HepG2 (cell line): Measurements from ENCODE around the gene PIEZO1. TPM values are rescaled to one million over a fixed set of nuclear protein-coding genes. Genes with fewer than 3 reads are reported as not detected.

Experiments used
- HNRNPLL ChIP-seq: fragments of 200-400 bp; formaldehyde crosslinking; IDR thresholded peaks from 2 replicates; pipeline ENCODE4 v1.6.1; 2017; ENCODE audit warnings: mild to moderate bottlenecking, low read depth, low read length; ENCODE audit not compliant: poor library complexity, severe bottlenecking
- KLF11 ChIP-seq: IDR thresholded peaks from 2 replicates; pipeline ENCODE4 v1.6.1; 2016; ENCODE audit warnings: missing compliant biosample characterization
- KMT2A ChIP-seq: sonication (generic); formaldehyde crosslinking; IDR thresholded peaks from 2 replicates; pipeline ENCODE4 v1.4.0; 2020; ENCODE audit warnings: missing genetic modification reagents
- KMT2B ChIP-seq: IDR thresholded peaks from 2 replicates; pipeline ENCODE4 v1.6.1; 2016; ENCODE audit warnings: missing genetic modification reagents, missing compliant biosample characterization
- MIER2 ChIP-seq: IDR thresholded peaks from 2 replicates; pipeline ENCODE4 v1.6.1; 2016; ENCODE audit warnings: missing biosample characterization, missing genetic modification reagents
- NR2F2 ChIP-seq: IDR thresholded peaks from 2 replicates; pipeline ENCODE4 v1.6.1; 2012; ENCODE audit warnings: low read depth, inconsistent platforms, borderline replicate concordance
- SOX13 ChIP-seq, 3 experiments: fragments of 450-650 bp in 1 of 3; sonication (generic) in 1 of 3; formaldehyde crosslinking in 1 of 3; IDR thresholded peaks in 2 of 3; conservative IDR thresholded peaks in 1 of 3; 2 replicates each; pipeline versions ENCODE4 v1.5.0 to v1.6.1; 2016 to 2020; ENCODE audit warnings: antibody characterized with exemption in 1 of 3, mild to moderate bottlenecking in 1 of 3, missing compliant biosample characterization in 1 of 3, missing genetic modification reagents in 1 of 3, moderate library complexity in 1 of 3
- XRCC5 ChIP-seq: fragments of 200-400 bp; formaldehyde crosslinking; optimal IDR thresholded peaks from 2 replicates; pipeline ENCODE3; 2017; ENCODE audit warnings: mild to moderate bottlenecking, low read length
- ZNF136 ChIP-seq: sonication (generic); formaldehyde crosslinking; IDR thresholded peaks from 2 replicates; pipeline ENCODE4 v1.8.1; 2022; ENCODE audit warnings: low read depth, mild to moderate bottlenecking, moderate library complexity, missing genetic modification reagents
- ZNF543 ChIP-seq: sonication (generic); formaldehyde crosslinking; IDR thresholded peaks from 2 replicates; pipeline ENCODE4 v1.4.0; 2020; ENCODE audit warnings: mild to moderate bottlenecking, missing genetic modification reagents
- ZNF660 ChIP-seq: sonication (generic); formaldehyde crosslinking; IDR thresholded peaks from 2 replicates; pipeline ENCODE4 v1.5.1; 2020; ENCODE audit warnings: mild to moderate bottlenecking, low read depth, missing genetic modification reagents, borderline replicate concordance
- ZNF713 ChIP-seq: sonication (generic); formaldehyde crosslinking; IDR thresholded peaks from 2 replicates; pipeline ENCODE4 v1.4.0; 2020; ENCODE audit warnings: mild to moderate bottlenecking, missing genetic modification reagents
- ZNF883 ChIP-seq: sonication (generic); formaldehyde crosslinking; IDR thresholded peaks from 2 replicates; pipeline ENCODE4 v1.5.1; 2020; ENCODE audit warnings: mild to moderate bottlenecking, missing genetic modification reagents; ENCODE audit errors: not compliant biosample characterization
- ZNF891 ChIP-seq: sonication (generic); formaldehyde crosslinking; IDR thresholded peaks from 2 replicates; pipeline ENCODE4 v1.5.0; 2020; ENCODE audit warnings: mild to moderate bottlenecking, missing genetic modification reagents
- polyA plus RNA-seq, 8 experiments: library from polyadenylated mRNA; depleted of rRNA in 3 of 8; stranded (reverse) in 7 of 8; unstranded in 1 of 8; fragments of >200 nt; fragmentation: Illumina TruSeq in 4 of 8; extraction: Trizol in 4 of 8; gene quantifications; 2 replicates each; pipeline versions ENCODE4 v1.2.1 to v1.2.3, GENCODE V29; 2011 to 2016; ENCODE audit warnings: low read depth in 4 of 8, missing spikeins in 1 of 8, mixed read lengths in 1 of 8; ENCODE audit not compliant: insufficient read depth in 1 of 8
- total RNA-seq, 5 experiments: library from RNA; depleted of rRNA; stranded (reverse); fragments of >200 nt; fragmentation: Illumina TruSeq; extraction: Trizol; gene quantifications; 2 replicates each; pipeline ENCODE4 v1.2.3, GENCODE V29; 2016; ENCODE audit warnings: low read depth in 1 of 5
- TF ChIP-seq, protein P1 (sequence below): sonication (generic); formaldehyde crosslinking; IDR thresholded peaks from 2 replicates; pipeline ENCODE4 v1.9.0; 2022; ENCODE audit warnings: missing genetic modification reagents, mild to moderate bottlenecking, borderline replicate concordance
- TF ChIP-seq, protein P2 (sequence below): IDR thresholded peaks from 2 replicates; pipeline ENCODE4 v1.6.1; 2016; ENCODE audit warnings: mild to moderate bottlenecking, missing biosample characterization, missing genetic modification reagents
- TF ChIP-seq, protein P3 (sequence below): IDR thresholded peaks from 2 replicates; pipeline ENCODE4 v1.6.1; 2016
- TF ChIP-seq, protein P4 (sequence below): IDR thresholded peaks from 2 replicates; pipeline ENCODE4 v1.6.1; 2012; ENCODE audit warnings: inconsistent platforms
- TF ChIP-seq, protein P5 (sequence below): sonication (generic); formaldehyde crosslinking; IDR thresholded peaks from 2 replicates; pipeline ENCODE4 v1.5.0; 2020; ENCODE audit warnings: missing genetic modification reagents, mild to moderate bottlenecking, borderline replicate concordance
- TF ChIP-seq, protein P6 (sequence below): sonication (generic); formaldehyde crosslinking; IDR thresholded peaks from 2 replicates; pipeline ENCODE4 v1.4.0; 2020; ENCODE audit warnings: missing genetic modification reagents, borderline replicate concordance
- TF ChIP-seq, protein P7 (sequence below): IDR thresholded peaks from 2 replicates; pipeline ENCODE4 v1.6.1; 2016; ENCODE audit warnings: low read depth

The PIEZO1 gene
- total and polyA plus RNA-seq, 2 of the 13 experiments (the other 11 are each of a cell fraction or from before 2014, with no cell fraction given), result 67.9 to 85.0 TPM

DNA sequence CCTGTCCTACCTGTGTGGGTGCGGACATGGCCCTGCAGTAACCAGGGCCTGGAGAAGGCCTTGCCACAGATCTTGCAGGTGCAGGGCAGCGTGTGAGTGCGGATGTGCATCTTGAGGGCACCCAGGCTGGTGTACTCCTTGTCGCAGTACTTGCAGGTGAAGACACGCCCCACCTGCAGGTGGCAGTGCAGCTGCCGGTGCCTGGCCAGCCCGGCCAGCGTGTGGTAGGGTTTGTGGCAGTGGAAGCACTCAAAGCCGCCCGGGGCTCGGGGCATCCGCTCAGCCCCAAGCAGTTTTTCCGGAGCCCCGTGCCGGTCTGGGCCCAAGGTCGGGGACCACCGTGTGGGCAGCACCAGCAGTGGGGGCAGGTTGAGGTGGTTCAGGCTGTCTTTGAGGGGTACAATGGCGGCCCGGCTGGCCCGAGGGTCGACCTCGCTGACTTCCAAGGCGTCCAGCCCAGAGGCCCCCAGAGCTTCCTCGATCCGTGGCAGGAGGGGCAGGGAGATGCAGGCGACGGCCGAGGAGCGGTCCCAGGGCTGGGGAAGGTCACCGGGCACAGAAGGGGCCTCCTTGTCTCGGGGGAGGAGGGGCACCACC, 103.8 kb downstream of the PIEZO1 start (continued):
- TF ChIP-seq, protein P1, sequence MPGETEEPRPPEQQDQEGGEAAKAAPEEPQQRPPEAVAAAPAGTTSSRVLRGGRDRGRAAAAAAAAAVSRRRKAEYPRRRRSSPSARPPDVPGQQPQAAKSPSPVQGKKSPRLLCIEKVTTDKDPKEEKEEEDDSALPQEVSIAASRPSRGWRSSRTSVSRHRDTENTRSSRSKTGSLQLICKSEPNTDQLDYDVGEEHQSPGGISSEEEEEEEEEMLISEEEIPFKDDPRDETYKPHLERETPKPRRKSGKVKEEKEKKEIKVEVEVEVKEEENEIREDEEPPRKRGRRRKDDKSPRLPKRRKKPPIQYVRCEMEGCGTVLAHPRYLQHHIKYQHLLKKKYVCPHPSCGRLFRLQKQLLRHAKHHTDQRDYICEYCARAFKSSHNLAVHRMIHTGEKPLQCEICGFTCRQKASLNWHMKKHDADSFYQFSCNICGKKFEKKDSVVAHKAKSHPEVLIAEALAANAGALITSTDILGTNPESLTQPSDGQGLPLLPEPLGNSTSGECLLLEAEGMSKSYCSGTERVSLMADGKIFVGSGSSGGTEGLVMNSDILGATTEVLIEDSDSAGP (CRISPR knock-in tag), result peak; percentile 57; the same call in 1 of the 2 replicates
- TF ChIP-seq, protein P2, sequence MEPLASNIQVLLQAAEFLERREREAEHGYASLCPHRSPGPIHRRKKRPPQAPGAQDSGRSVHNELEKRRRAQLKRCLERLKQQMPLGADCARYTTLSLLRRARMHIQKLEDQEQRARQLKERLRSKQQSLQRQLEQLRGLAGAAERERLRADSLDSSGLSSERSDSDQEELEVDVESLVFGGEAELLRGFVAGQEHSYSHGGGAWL (CRISPR knock-in tag), result peak; percentile 52; the same call in 1 of the 2 replicates
- TF ChIP-seq ZNF891 (CRISPR knock-in tag), result peak; percentile 24
- TF ChIP-seq KMT2A (CRISPR knock-in tag), result 0 out of 2 replicates have a peak, but pooled peaks have one; percentile 50
- TF ChIP-seq, protein P3, sequence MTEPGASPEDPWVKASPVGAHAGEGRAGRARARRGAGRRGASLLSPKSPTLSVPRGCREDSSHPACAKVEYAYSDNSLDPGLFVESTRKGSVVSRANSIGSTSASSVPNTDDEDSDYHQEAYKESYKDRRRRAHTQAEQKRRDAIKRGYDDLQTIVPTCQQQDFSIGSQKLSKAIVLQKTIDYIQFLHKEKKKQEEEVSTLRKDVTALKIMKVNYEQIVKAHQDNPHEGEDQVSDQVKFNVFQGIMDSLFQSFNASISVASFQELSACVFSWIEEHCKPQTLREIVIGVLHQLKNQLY (CRISPR knock-in tag), result no peak
- 0 out of 2 replicates have a peak, but pooled peaks have one; percentile 30 for TF ChIP-seq KLF11
- no peak for TF ChIP-seq ZNF660 (CRISPR knock-in tag)
- TF ChIP-seq, protein P4, sequence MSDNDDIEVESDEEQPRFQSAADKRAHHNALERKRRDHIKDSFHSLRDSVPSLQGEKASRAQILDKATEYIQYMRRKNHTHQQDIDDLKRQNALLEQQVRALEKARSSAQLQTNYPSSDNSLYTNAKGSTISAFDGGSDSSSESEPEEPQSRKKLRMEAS, result peak; percentile 66
- TF ChIP-seq KMT2B (CRISPR knock-in tag), result no peak
- TF ChIP-seq SOX13 (IDR thresholded peaks at IDR 0.05), result no peak
- peak in 1 of 2 experiments; percentile 5; a peak in 1 of 4 replicates for TF ChIP-seq SOX13 (CRISPR knock-in tag; conservative IDR thresholded peaks at IDR 0.05 in 1 of 2, IDR thresholded peaks at IDR 0.05 in 1 of 2)
- TF ChIP-seq ZNF713, result 0 out of 2 replicates have a peak, but pooled peaks have one; percentile 50
- TF ChIP-seq, protein P5, sequence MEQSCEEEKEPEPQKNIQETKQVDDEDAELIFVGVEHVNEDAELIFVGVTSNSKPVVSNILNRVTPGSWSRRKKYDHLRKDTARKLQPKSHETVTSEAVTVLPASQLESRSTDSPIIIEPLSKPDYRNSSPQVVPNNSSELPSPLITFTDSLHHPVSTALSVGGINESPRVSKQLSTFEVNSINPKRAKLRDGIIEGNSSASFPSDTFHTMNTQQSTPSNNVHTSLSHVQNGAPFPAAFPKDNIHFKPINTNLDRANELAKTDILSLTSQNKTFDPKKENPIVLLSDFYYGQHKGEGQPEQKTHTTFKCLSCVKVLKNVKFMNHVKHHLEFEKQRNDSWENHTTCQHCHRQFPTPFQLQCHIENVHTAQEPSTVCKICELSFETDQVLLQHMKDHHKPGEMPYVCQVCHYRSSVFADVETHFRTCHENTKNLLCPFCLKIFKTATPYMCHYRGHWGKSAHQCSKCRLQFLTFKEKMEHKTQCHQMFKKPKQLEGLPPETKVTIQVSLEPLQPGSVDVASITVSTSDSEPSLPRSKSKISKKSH (CRISPR knock-in tag), result peak; percentile 24; the same call in 1 of the 2 replicates
- peak; percentile 21 for TF ChIP-seq HNRNPLL
- TF ChIP-seq ZNF136 (CRISPR knock-in tag), result no peak
- peak; percentile 23; the same call in 1 of the 2 replicates for TF ChIP-seq NR2F2
- TF ChIP-seq, protein P6, sequence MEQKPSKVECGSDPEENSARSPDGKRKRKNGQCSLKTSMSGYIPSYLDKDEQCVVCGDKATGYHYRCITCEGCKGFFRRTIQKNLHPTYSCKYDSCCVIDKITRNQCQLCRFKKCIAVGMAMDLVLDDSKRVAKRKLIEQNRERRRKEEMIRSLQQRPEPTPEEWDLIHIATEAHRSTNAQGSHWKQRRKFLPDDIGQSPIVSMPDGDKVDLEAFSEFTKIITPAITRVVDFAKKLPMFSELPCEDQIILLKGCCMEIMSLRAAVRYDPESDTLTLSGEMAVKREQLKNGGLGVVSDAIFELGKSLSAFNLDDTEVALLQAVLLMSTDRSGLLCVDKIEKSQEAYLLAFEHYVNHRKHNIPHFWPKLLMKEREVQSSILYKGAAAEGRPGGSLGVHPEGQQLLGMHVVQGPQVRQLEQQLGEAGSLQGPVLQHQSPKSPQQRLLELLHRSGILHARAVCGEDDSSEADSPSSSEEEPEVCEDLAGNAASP (CRISPR knock-in tag), result 0 out of 2 replicates have a peak, but pooled peaks have one; percentile 11
- TF ChIP-seq, protein P7, sequence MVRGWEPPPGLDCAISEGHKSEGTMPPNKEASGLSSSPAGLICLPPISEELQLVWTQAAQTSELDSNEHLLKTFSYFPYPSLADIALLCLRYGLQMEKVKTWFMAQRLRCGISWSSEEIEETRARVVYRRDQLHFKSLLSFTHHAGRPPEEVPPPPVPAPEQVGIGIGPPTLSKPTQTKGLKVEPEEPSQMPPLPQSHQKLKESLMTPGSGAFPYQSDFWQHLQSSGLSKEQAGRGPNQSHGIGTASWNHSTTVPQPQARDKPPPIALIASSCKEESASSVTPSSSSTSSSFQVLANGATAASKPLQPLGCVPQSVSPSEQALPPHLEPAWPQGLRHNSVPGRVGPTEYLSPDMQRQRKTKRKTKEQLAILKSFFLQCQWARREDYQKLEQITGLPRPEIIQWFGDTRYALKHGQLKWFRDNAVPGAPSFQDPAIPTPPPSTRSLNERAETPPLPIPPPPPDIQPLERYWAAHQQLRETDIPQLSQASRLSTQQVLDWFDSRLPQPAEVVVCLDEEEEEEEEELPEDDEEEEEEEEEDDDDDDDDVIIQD (CRISPR knock-in tag), result 0 out of 2 replicates have a peak, but pooled peaks have one; percentile 34
- peak; percentile 49 for TF ChIP-seq ZNF883 (CRISPR knock-in tag)
- 0 out of 2 replicates have a peak, but pooled peaks have one; percentile 28 for TF ChIP-seq MIER2
- TF ChIP-seq ZNF543 (CRISPR knock-in tag), result peak; percentile 37; the same call in 1 of the 2 replicates
- TF ChIP-seq XRCC5, result peak; percentile 78
